K562 (cell line): Measurements from ENCODE around the gene TMEM202. TPM values are rescaled to one million over a fixed set of nuclear protein-coding genes. Genes with fewer than 3 reads are reported as not detected.

ENCODE experiments used
- ATAC-seq: fragments of 200-7000 bp; cut with Tn5 transposase; 3 replicates; pipeline ENCODE4 v1.9.1; 2020; ENCODE audit warnings: moderate library complexity
- BruUV-seq: library from RNA; stranded (reverse); fragments of 400-500 nt; replicated peaks from 2 replicates; lab custom pipeline; 2021; lab: Mats Ljungman, UMichigan
- CTCF ChIA-PET: fragments of 300-600 bp; formaldehyde crosslinking; extraction: SDS; loops from one replicate; lab custom pipeline; 2021; ENCODE audit warnings: low intra/inter-chr PET ratio; lab: Yijun Ruan, JAX
- POLR2A ChIA-PET: fragments of 300-600, 350-650 bp; sonication (Branson Sonifier 250); formaldehyde crosslinking; extraction: SDS; loops from one replicate; lab custom pipeline; 2021; ENCODE audit warnings: antibody characterized with exemption, inconsistent platforms; lab: Yijun Ruan, JAX
- DNase-seq, 4 experiments: peaks; one replicate each; pipeline versions ENCODE4 v3.0.0 to v3.0.0-alpha.2; 2011 to 2018; ENCODE audit warnings: low spot score in 3 of 4, mixed read lengths in 3 of 4; ENCODE audit errors: extremely low read depth in 1 of 4
- FAIRE-seq: peaks from 2 replicates; lab custom pipeline; 2011; peaks lifted over from hg19 to GRCh38; lab: Jason Lieb, UNC
- H2AFZ ChIP-seq: 2 replicates; pipeline ENCODE4 v1.6.0; 2011; ENCODE audit warnings: low read depth, low read length, control low read depth, inconsistent platforms
- H3K27ac ChIP-seq: fragments of 200-600 bp; 3 replicates; pipeline ENCODE4 v1.8.0; 2011; ENCODE audit warnings: low read depth, mild to moderate bottlenecking, control low read depth, inconsistent platforms, low read length, moderate library complexity, mixed read lengths; ENCODE audit errors: extremely low read depth
- H3K27me3 ChIP-seq, 2 experiments: fragments of 300-600 bp in 1 of 2; 2 replicates in 1 of 2; 3 replicates in 1 of 2; pipeline versions ENCODE4 v1.6.0 to v1.8.0; 2011; ENCODE audit warnings: inconsistent platforms in 2 of 2, low read length in 2 of 2, mild to moderate bottlenecking in 1 of 2, mixed read lengths in 1 of 2, moderate library complexity in 1 of 2; ENCODE audit not compliant: control insufficient read depth in 2 of 2, insufficient read depth in 2 of 2
- H3K36me3 ChIP-seq: fragments of 300-600 bp; 3 replicates; pipeline ENCODE4 v1.8.0; 2011; ENCODE audit warnings: mild to moderate bottlenecking, low read length, inconsistent platforms; ENCODE audit not compliant: control insufficient read depth, insufficient read depth
- H3K4me1 ChIP-seq, 2 experiments: fragments of 200-600 bp in 1 of 2; replicated peaks in 1 of 2; 2 replicates in 1 of 2; 3 replicates in 1 of 2; pipeline versions ENCODE4 v1.5.1 to v1.8.0; 2011; ENCODE audit warnings: inconsistent platforms in 2 of 2, low read length in 2 of 2, mild to moderate bottlenecking in 1 of 2, mixed read lengths in 1 of 2, moderate library complexity in 1 of 2; ENCODE audit not compliant: control insufficient read depth in 2 of 2, insufficient read depth in 2 of 2
- H3K4me2 ChIP-seq: 2 replicates; pipeline ENCODE4 v1.6.1; 2011; ENCODE audit warnings: low read length, control low read depth, inconsistent platforms, mixed read lengths; ENCODE audit not compliant: insufficient read depth
- H3K4me3 ChIP-seq: fragments of 200-600 bp; sonication (generic), shearing (Covaris generic); 2 replicates; pipeline ENCODE4 v1.5.1; 2016; ENCODE audit warnings: control low read depth, inconsistent platforms
- H3K79me2 ChIP-seq: fragments of 200-600 bp; 3 replicates; pipeline ENCODE4 v1.8.0; 2011; ENCODE audit warnings: low read length, inconsistent platforms; ENCODE audit not compliant: control insufficient read depth, insufficient read depth
- H3K9ac ChIP-seq, 2 experiments: 2 replicates each; pipeline versions ENCODE4 v1.6.0 to v1.6.1; 2011; ENCODE audit warnings: low read depth in 2 of 2, low read length in 2 of 2, control low read depth in 1 of 2, inconsistent platforms in 1 of 2, mild to moderate bottlenecking in 1 of 2, mixed read lengths in 1 of 2; ENCODE audit not compliant: insufficient read depth in 1 of 2
- H3K9me1 ChIP-seq: one replicate; pipeline ENCODE4 v1.6.0; 2011; ENCODE audit warnings: inconsistent platforms, mild to moderate bottlenecking, low read length, moderate library complexity; ENCODE audit not compliant: control insufficient read depth, insufficient read depth
- H3K9me3 ChIP-seq: replicated peaks from 2 replicates; pipeline ENCODE4 v1.5.1; 2011; ENCODE audit warnings: low read depth, low read length, inconsistent platforms; ENCODE audit not compliant: control insufficient read depth, insufficient read depth
- H4K20me1 ChIP-seq: replicated peaks from 2 replicates; pipeline ENCODE4 v1.6.1; 2011; ENCODE audit warnings: low read length, inconsistent platforms, mixed read lengths; ENCODE audit not compliant: control insufficient read depth, insufficient read depth
- CLOCK ChIP-seq: fragments of 250-450 bp; sonication (Bioruptor Pico); IDR thresholded peaks from 2 replicates; pipeline ENCODE4 v1.4.0; 2020; ENCODE audit warnings: mild to moderate bottlenecking, moderate library complexity, borderline replicate concordance
- KAT8 ChIP-seq: fragments of 450-650 bp; IDR thresholded peaks from 2 replicates; pipeline ENCODE4 v1.6.1; 2016; ENCODE audit warnings: low read depth, mild to moderate bottlenecking
- NCOA2 ChIP-seq, 2 experiments: fragments of 450-650 bp; IDR thresholded peaks; 2 replicates each; pipeline ENCODE4 v1.6.1; 2018; ENCODE audit warnings: mild to moderate bottlenecking in 2 of 2, moderate library complexity in 1 of 2; ENCODE audit not compliant: partially characterized antibody in 2 of 2
- NR2C1 ChIP-seq, 2 experiments: fragments of 450-650 bp; IDR thresholded peaks; 2 replicates each; pipeline ENCODE4 v1.6.1; 2017; ENCODE audit warnings: mild to moderate bottlenecking in 2 of 2, antibody characterized with exemption in 1 of 2, inconsistent platforms in 1 of 2, missing compliant biosample characterization in 1 of 2, missing genetic modification characterization in 1 of 2
- OTX1 ChIP-seq: fragments of 450-650 bp; formaldehyde crosslinking; IDR thresholded peaks from 2 replicates; pipeline ENCODE4 v1.4.0; 2022; ENCODE audit warnings: mild to moderate bottlenecking
- RBM39 ChIP-seq: fragments of 200-400 bp; formaldehyde crosslinking; optimal IDR thresholded peaks from 2 replicates; pipeline ENCODE3; 2018; ENCODE audit warnings: low read depth, low read length
- SAFB ChIP-seq: fragments of 200-400 bp; formaldehyde crosslinking; IDR thresholded peaks from 2 replicates; pipeline ENCODE4 v1.6.1; 2017; ENCODE audit warnings: low read depth, low read length, borderline replicate concordance
- YY1 ChIP-seq, 3 experiments: IDR thresholded peaks; 2 replicates each; pipeline ENCODE4 v1.6.1; 2011; ENCODE audit warnings: low read length in 2 of 3, mild to moderate bottlenecking in 2 of 3, moderate library complexity in 2 of 3, borderline replicate concordance in 1 of 3, control low read depth in 1 of 3, low read depth in 1 of 3; ENCODE audit not compliant: insufficient read depth in 3 of 3, insufficient replicate concordance in 2 of 3, control insufficient read depth in 1 of 3, insufficient read length in 1 of 3; ENCODE audit errors: extremely low read depth in 1 of 3
- ZNF324 ChIP-seq: fragments of 250-450 bp; sonication (Bioruptor Pico); IDR thresholded peaks from 2 replicates; pipeline ENCODE4 v1.4.0; 2020; ENCODE audit warnings: mild to moderate bottlenecking
- ZNF785 ChIP-seq: fragments of 250-450 bp; sonication (Bioruptor Pico); IDR thresholded peaks from 2 replicates; pipeline ENCODE4 v1.4.0; 2020; ENCODE audit warnings: mild to moderate bottlenecking
- WGBS: fragments of 100-300 bp; shearing (Covaris generic); methylation state at CpG from one replicate; pipeline ENCODE4 v1.1.6; 2016; ENCODE audit warnings: low coverage, mixed read lengths; ENCODE audit not compliant: insufficient coverage; ENCODE audit errors: missing lambda C conversion rate; 5-methylcytosine and 5-hydroxymethylcytosine counted together
- in situ Hi-C: fragments of 300-500 bp; cut with MboI; formaldehyde crosslinking; loops from 4 replicates; pipeline ENCODE4 v1.15.0; 2018; ENCODE audit warnings: inconsistent platforms, mixed read lengths
- intact Hi-C: fragments of 100-400 bp; cut with micrococcal nuclease; formaldehyde crosslinking; loops from 2 replicates; pipeline ENCODE4 v1.14.2; 2022
- polyA plus RNA-seq, 8 experiments: library from polyadenylated mRNA; depleted of rRNA in 4 of 8; stranded (reverse) in 5 of 8; unstranded in 3 of 8; fragments of >200 nt; fragmentation: Nextera tagmentation in 2 of 8; fragmentation: Illumina TruSeq in 1 of 8; extraction: Ambion mirVana in 2 of 8; extraction: Trizol in 1 of 8; gene quantifications; 2 replicates each; pipeline versions ENCODE4 v1.2.1 to v1.2.3, GENCODE V29; 2011 to 2014; ENCODE audit warnings: inconsistent platforms in 1 of 8, missing spikeins in 1 of 8
- total RNA-seq, 7 experiments: library from RNA; depleted of rRNA in 6 of 7; stranded (reverse); fragments of >200 nt in 6 of 7; fragmentation: Illumina TruSeq in 2 of 7; extraction: Trizol in 2 of 7; gene quantifications; 2 replicates each; pipeline versions ENCODE4 v1.2.1 to v1.2.3, GENCODE V29; 2011 to 2021; ENCODE audit warnings: low replicate concordance in 1 of 7
- TF ChIP-seq, protein P1 (sequence below): sonication (generic); formaldehyde crosslinking; IDR thresholded peaks from 2 replicates; pipeline ENCODE4 v1.5.0; 2020; ENCODE audit warnings: missing genetic modification reagents

Gene TMEM202
- total and polyA plus RNA-seq, 9 of the 15 experiments (the other 6 are each of a cell fraction or from before 2014, with no cell fraction given) = not detected

- Histone ChIP-seq H3K27ac (no peak overlapping the region), H3K4me3 (no peak overlapping the region), H3K4me2 (no peak overlapping the region), H2AFZ (no peak overlapping the region), H3K4me1 (no peaks in the 10 kb centered on the region), H4K20me1 (no peaks in the 10 kb centered on the region), H3K79me2 (no peaks in the 10 kb centered on the region), H3K9me1 (no peaks in the 10 kb centered on the region), H3K9ac (no peak overlapping the region), H3K27me3 (no peaks in the 10 kb centered on the region; a peak in 1 of 5 replicates), H3K36me3 (no peaks in the 10 kb centered on the region), H3K9me3 (no peaks in the 10 kb centered on the region; the same call in 1 of the 2 replicates)
- in situ Hi-C loops = no loop called here
- 3% methylated on average over 2 of the region's 2 CpGs for WGBS
- no TSS peak for BruUV-seq
- intact Hi-C loops = no loop called here
- ATAC-seq (no peak), DNase-seq (no peak), FAIRE-seq (no peak)
- CTCF ChIA-PET = no interaction called here
- POLR2A ChIA-PET = no interaction called here
- no peak for TF ChIP-seq RBM39
These were observed 22.5 kb downstream of the TMEM202 start for GRCh38 chr15:72420576-72420975.

DNA sequence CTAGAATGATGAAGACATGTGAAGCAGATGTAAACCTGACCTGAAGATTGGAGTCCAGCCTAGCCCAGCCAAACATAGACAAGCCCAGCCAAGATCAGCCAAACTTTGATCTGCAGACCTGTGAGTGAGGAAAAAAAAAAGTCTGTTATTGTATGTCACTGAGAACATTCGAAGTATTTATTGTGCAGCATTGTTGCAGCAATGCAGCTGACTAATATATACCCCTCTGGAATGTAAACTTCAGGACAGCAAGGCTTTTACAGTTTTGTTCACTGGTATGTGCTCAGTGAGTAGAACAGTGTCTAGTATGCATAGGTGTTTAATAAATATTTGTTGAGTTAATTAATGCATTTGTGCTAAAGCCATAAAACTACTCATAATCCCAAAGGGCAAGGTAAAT is 23.4 kb downstream of the TMEM202 start:
- Histone ChIP-seq H3K36me3 (no peaks in the 10 kb centered on the region), H3K9me1 (no peaks in the 10 kb centered on the region), H3K4me1 (no peaks in the 10 kb centered on the region), H3K4me3 (no peak overlapping the region), H3K27ac (no peak overlapping the region), H3K79me2 (no peaks in the 10 kb centered on the region), H3K9ac (no peak overlapping the region), H3K4me2 (no peak overlapping the region), H2AFZ (no peak overlapping the region), H3K9me3 (no peaks in the 10 kb centered on the region; the same call in 1 of the 2 replicates), H4K20me1 (no peaks in the 10 kb centered on the region), H3K27me3 (no peaks in the 10 kb centered on the region; a peak in 1 of 5 replicates)
- ChIA-PET CTCF (no interaction called here), POLR2A (no interaction called here)
- no peak for FAIRE-seq
- WGBS = 0% methylated on average over 1 of the region's 1 CpG
- intact Hi-C loops = no loop called here
- no peak for DNase-seq
- no TSS peak for BruUV-seq
- in situ Hi-C loops = no loop called here
- ATAC-seq = no peak
- TF ChIP-seq NR2C1 (IDR thresholded peaks at IDR 0.05) (no peak), NR2C1 (tag; IDR thresholded peaks at IDR 0.05) (no peak), CLOCK (CRISPR knock-in tag) (no peak), YY1 (IDR thresholded peaks at IDR 0.05; ENCODE audit: borderline replicate concordance in 1 of 3, control insufficient read depth in 1 of 3, extremely low read depth in 1 of 3, insufficient read depth in 3 of 3, insufficient read length in 1 of 3, insufficient replicate concordance in 2 of 3, low read depth in 1 of 3, low read length in 2 of 3) (no peak), KAT8 (no peak), ZNF324 (no peak), OTX1 (CRISPR knock-in tag) (no peak), ZNF785 (CRISPR knock-in tag) (no peak), SAFB (no peak), NCOA2 (IDR thresholded peaks at IDR 0.05; ENCODE audit: partially characterized antibody in 2 of 2) (no peak)
- TF ChIP-seq, protein P1, sequence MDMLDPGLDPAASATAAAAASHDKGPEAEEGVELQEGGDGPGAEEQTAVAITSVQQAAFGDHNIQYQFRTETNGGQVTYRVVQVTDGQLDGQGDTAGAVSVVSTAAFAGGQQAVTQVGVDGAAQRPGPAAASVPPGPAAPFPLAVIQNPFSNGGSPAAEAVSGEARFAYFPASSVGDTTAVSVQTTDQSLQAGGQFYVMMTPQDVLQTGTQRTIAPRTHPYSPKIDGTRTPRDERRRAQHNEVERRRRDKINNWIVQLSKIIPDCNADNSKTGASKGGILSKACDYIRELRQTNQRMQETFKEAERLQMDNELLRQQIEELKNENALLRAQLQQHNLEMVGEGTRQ = no peak
